HG03196 (cell line): ENCODE measurements around the gene GALNTL6.
A peak's percentile ranks its signal among the peaks of the same experiment; 100 is the strongest.

ENCODE experiments used
- ATAC-seq: cut with Tn5 transposase; IDR thresholded peaks from one replicate; pipeline ENCODE4 v1.9.1; 2021; ENCODE audit not compliant: unreplicated experiment

GALNTL6 gene

GRCh38 chr4:171812665-171813525 is at the start of gene GALNTL6:
Gene GALNTL6, plus strand, starts transcription at chr4:171813404.
- ATAC-seq: no peak

- ATAC-seq: no peak
Measured at GRCh38 chr4:171765514-171765913, 47.7 kb upstream of the GALNTL6 start.

- ATAC-seq: no peak
Measured at GRCh38 chr4:171774642-171775190, 38.5 kb upstream of the GALNTL6 start.

- no peak for ATAC-seq
Measured at GRCh38 chr4:171779301-171779700, 33.9 kb upstream of the GALNTL6 start.

- ATAC-seq: no peak
Measured at GRCh38 chr4:171785388-171785787, 27.8 kb upstream of the GALNTL6 start.

GRCh38 chr4:171793723-171794122 is 19.5 kb upstream of the GALNTL6 start:
- ATAC-seq: no peak

GRCh38 chr4:171794528-171794927 is 18.7 kb upstream of the GALNTL6 start:
- ATAC-seq: no peak

- ATAC-seq: no peak
Measured at GRCh38 chr4:171809854-171810253, 3.4 kb upstream of the GALNTL6 start.

GRCh38 chr4:171812333-171812664 is 905 bp upstream of the GALNTL6 start:
- no peak for ATAC-seq

GRCh38 chr4:171813526-171814250 is 484 bp downstream of the GALNTL6 start:
- no peak for ATAC-seq

GRCh38 chr4:171814545-171814944 is 1.3 kb downstream of the GALNTL6 start:
- no peak for ATAC-seq

- ATAC-seq: no peak
Measured at GRCh38 chr4:171817026-171817425, 3.8 kb downstream of the GALNTL6 start.

GRCh38 chr4:171834640-171835039 is 21.4 kb downstream of the GALNTL6 start:
- ATAC-seq: no peak

- ATAC-seq: no peak
Measured at GRCh38 chr4:171843456-171843855, 30.3 kb downstream of the GALNTL6 start.

GRCh38 chr4:171846232-171846631 is 33.0 kb downstream of the GALNTL6 start:
- peak; percentile 77 for ATAC-seq

- no peak for ATAC-seq
Measured at GRCh38 chr4:171846893-171847292, 33.7 kb downstream of the GALNTL6 start.

- no peak for ATAC-seq
Measured at GRCh38 chr4:171847751-171848150, 34.5 kb downstream of the GALNTL6 start.

- no peak for ATAC-seq
Measured at GRCh38 chr4:171849686-171850222, 36.5 kb downstream of the GALNTL6 start.

GRCh38 chr4:171851295-171851694 is 38.1 kb downstream of the GALNTL6 start:
- no peak for ATAC-seq

GRCh38 chr4:171857302-171858012 is 44.3 kb downstream of the GALNTL6 start:
- ATAC-seq: no peak

GRCh38 chr4:171875291-171875690 is 62.1 kb downstream of the GALNTL6 start:
- ATAC-seq: no peak
